PC-3 (cell line): ENCODE results near the gene GRAPL. TPM values are rescaled to one million over a fixed set of nuclear protein-coding genes. Genes with fewer than 3 reads are reported as not detected.
"Not testable (repeated sequence)": the region's sequence is repeated elsewhere in the genome, so short reads cannot be mapped to it uniquely, and the experiment has no call there.

Experiments used
- ATAC-seq: fragments of 200-7000 bp; cut with Tn5 transposase; 2 replicates; pipeline ENCODE4 v1.9.1; 2020; ENCODE audit warnings: mild to moderate bottlenecking, moderate library complexity
- BruUV-seq: library from RNA; stranded (reverse); fragments of 400-500 nt; replicated peaks from 2 replicates; lab custom pipeline; 2021; lab: Mats Ljungman, UMichigan
- CTCF ChIA-PET: fragments of 300-600 bp; sonication (Branson Sonifier 250); formaldehyde crosslinking; loops from one replicate; lab custom pipeline; 2022; ENCODE audit warnings: antibody characterized with exemption; lab: Charles Lee
- POLR2A ChIA-PET: fragments of 300-600 bp; sonication (Branson Sonifier 250); formaldehyde crosslinking; loops from one replicate; lab custom pipeline; 2022; ENCODE audit warnings: antibody characterized with exemption; ENCODE audit not compliant: unreplicated experiment; lab: Charles Lee
- DNase-seq: peaks from one replicate; pipeline ENCODE4 v3.0.0-alpha.2; 2015
- H2AFZ ChIP-seq: fragments of 300-600 bp; sonication (generic); 2 replicates; pipeline ENCODE4 v1.6.0; 2016; ENCODE audit warnings: antibody characterized with exemption, low read length
- H3F3A ChIP-seq: fragments of 300-600 bp; sonication (generic); one replicate; pipeline ENCODE4 v1.6.0; 2017; ENCODE audit warnings: antibody characterized with exemption, low read length, control low read depth, mild to moderate bottlenecking; ENCODE audit not compliant: unreplicated experiment
- H3K27ac ChIP-seq: fragments of 300-600 bp; sonication (generic); 2 replicates; pipeline ENCODE4 v1.5.1; 2016; ENCODE audit warnings: mild to moderate bottlenecking, low read length
- H3K27me3 ChIP-seq: fragments of 300-600 bp; sonication (generic); 2 replicates; pipeline ENCODE4 v1.6.1; 2016; ENCODE audit warnings: low read length, mixed read lengths
- H3K36me3 ChIP-seq: fragments of 300-600 bp; sonication (generic); 2 replicates; pipeline ENCODE4 v1.6.1; 2016; ENCODE audit warnings: low read depth, mixed run types, low read length, mixed read lengths
- H3K4me1 ChIP-seq: fragments of 300-600 bp; sonication (generic); 2 replicates; pipeline ENCODE4 v1.5.1; 2016; ENCODE audit warnings: low read length; ENCODE audit not compliant: insufficient read depth
- H3K4me2 ChIP-seq: fragments of 300-600 bp; sonication (generic); 2 replicates; pipeline ENCODE4 v1.6.0; 2016; ENCODE audit warnings: low read length
- H3K4me3 ChIP-seq: fragments of 300-600 bp; sonication (generic); 2 replicates; pipeline ENCODE4 v1.5.1; 2016; ENCODE audit warnings: mild to moderate bottlenecking, low read length, mixed read lengths
- H3K79me2 ChIP-seq: fragments of 300-600 bp; sonication (generic); 2 replicates; pipeline ENCODE4 v1.6.1; 2017; ENCODE audit warnings: low read length, mixed read lengths
- H3K9ac ChIP-seq: fragments of 300-600 bp; sonication (generic); 2 replicates; pipeline ENCODE4 v1.6.0; 2016; ENCODE audit warnings: mild to moderate bottlenecking, low read length
- H3K9me2 ChIP-seq: fragments of 300-600 bp; sonication (generic); replicated peaks from 2 replicates; pipeline ENCODE4 v1.6.1; 2016; ENCODE audit warnings: mixed run types, low read length, mixed read lengths
- H3K9me3 ChIP-seq: fragments of 300-600 bp; sonication (generic); 2 replicates; pipeline ENCODE4 v1.6.1; 2016; ENCODE audit warnings: low read length, mixed read lengths
- H4K20me1 ChIP-seq: fragments of 300-600 bp; sonication (generic); 2 replicates; pipeline ENCODE4 v1.6.1; 2016; ENCODE audit warnings: low read length, mixed read lengths
- intact Hi-C: fragments of 100-400 bp; cut with micrococcal nuclease; formaldehyde crosslinking; loops from 2 replicates; pipeline ENCODE4 v1.9.0; 2023
- total RNA-seq: library from RNA; depleted of rRNA; stranded (reverse); fragments of >200 nt; gene quantifications from 2 replicates; pipeline ENCODE4 v1.2.3, GENCODE V29; 2014; rRNA removed

Gene GRAPL
- total RNA-seq, 1 experiment from 2014 or later, result not detected

DNA sequence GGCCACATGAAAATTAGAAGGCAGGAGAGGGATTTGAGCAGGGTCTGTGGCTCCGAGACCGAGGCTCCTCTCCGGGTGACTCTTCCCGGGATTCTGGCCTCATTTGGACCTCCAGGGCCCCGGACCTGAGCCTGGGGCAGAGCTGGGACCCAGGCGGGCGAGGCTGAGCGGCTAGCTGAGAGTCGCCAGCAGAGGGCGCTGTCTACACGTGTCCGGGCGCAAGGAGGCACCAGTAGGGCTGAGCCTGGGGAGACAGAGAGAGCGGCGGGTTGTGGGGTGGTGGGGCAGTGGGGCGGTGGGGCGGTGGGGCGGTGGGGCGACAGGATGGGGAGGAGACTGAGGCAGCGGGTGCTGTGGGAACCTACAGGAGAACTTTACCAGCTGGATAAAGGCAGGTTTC, 75.1 kb downstream of the GRAPL start:
- H3K4me3 ChIP-seq, H3F3A ChIP-seq, H3K9me3 ChIP-seq, H2AFZ ChIP-seq, H3K36me3 ChIP-seq, H3K27ac ChIP-seq, POLR2A ChIA-PET, H3K9me2 ChIP-seq, H4K20me1 ChIP-seq, intact Hi-C loops, H3K9ac ChIP-seq, H3K79me2 ChIP-seq, H3K4me2 ChIP-seq, CTCF ChIA-PET, H3K4me1 ChIP-seq, BruUV-seq, DNase-seq, H3K27me3 ChIP-seq: not testable (repeated sequence)
- peak; percentile 91 for ATAC-seq

- H3K4me1 ChIP-seq, H3K9me3 ChIP-seq, H3K79me2 ChIP-seq, DNase-seq, H3K27me3 ChIP-seq, H4K20me1 ChIP-seq, H3K4me2 ChIP-seq, H3F3A ChIP-seq, H3K9me2 ChIP-seq, H3K36me3 ChIP-seq, BruUV-seq, H3K9ac ChIP-seq, CTCF ChIA-PET, H3K4me3 ChIP-seq, H3K27ac ChIP-seq, H2AFZ ChIP-seq, intact Hi-C loops, POLR2A ChIA-PET: not testable (repeated sequence)
- peak; percentile 38 for ATAC-seq
These were observed 76.0 kb downstream of the GRAPL start for GRCh38 chr17:19203429-19203828.

Other genes starting within 250 kb of the GRAPL start
- not detected in 2 replicates for gene SLC5A10, start 175.4 kb upstream of the GRAPL start, total RNA-seq
- gene FAM83G, start 122.8 kb upstream of the GRAPL start, total RNA-seq, result 0.26 and 4.7 TPM in 2 replicates
- gene GRAP, start 80.6 kb upstream of the GRAPL start, total RNA-seq, result not detected in 2 replicates
- gene EPN2, start 109.8 kb downstream of the GRAPL start, total RNA-seq, result 46.4 and 50.6 TPM in 2 replicates
- gene B9D1, start 235.1 kb downstream of the GRAPL start, total RNA-seq, result 42.8 and 48.0 TPM in 2 replicates